ENCODE results near the gene PLAAT5.
"Not testable (repeated sequence)": the region's sequence is repeated elsewhere in the genome, so short reads cannot be mapped to it uniquely, and the experiment has no call there.

PLAAT5 gene, protein sequence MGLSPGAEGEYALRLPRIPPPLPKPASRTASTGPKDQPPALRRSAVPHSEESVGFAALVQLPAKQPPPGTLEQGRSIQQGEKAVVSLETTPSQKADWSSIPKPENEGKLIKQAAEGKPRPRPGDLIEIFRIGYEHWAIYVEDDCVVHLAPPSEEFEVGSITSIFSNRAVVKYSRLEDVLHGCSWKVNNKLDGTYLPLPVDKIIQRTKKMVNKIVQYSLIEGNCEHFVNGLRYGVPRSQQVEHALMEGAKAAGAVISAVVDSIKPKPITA

DNA sequence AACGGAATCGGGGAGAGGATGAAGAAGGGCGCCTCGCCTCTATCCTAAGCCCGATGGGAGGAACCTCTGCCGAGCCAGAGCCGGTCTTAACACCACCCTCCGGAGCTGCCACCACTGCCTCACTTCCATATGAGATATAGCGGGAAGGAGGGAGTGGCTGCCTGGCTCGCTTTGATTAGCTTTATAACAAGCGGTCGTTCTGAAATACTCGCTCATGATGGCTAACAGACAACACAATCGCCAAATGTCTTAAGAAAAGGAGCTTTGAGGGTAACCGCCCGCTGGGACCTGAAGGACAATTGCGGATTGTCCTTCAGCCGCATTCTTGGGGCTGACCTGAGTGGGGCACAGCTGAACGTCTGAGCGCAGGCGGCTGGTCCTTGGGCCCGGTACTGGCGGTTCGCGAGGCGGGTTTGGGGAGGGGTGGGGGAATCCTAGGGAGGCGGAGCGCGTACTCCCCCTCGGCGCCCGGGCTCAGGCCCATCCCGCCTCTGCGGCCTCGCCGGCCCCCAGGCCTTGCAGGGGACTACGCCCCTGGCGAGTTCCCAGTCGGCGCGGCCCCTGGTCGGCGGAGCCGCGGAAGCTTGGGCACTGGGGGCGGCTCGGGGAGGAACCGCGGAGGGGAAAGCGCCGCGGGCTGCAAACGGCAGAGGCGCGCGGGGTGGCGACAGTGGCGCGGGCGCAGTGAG is at the start of gene PLAAT5:
Gene PLAAT5 (minus strand): TSS at position 617 of the 689 bp plus-strand sequence. CDS start 133 bp downstream, at position 484.
- no peak for DNase-seq

- peak; percentile 77 for DNase-seq
Observed at GRCh38 chr11:63537293-63538101, 46.5 kb upstream of the PLAAT5 start.

- no peak for DNase-seq
Observed at GRCh38 chr11:63536669-63537292, 45.8 kb upstream of the PLAAT5 start, which contains the start of gene PLAAT4. TSS of gene PLAAT4 (plus strand) at chr11:63536808. CDS start at chr11:63536869, 61 bp downstream.

- DNase-seq, result no peak
Observed at GRCh38 chr11:63535734-63536133, 44.8 kb upstream of the PLAAT5 start.

- no peak for DNase-seq
Observed at GRCh38 chr11:63534895-63535461, 44.0 kb upstream of the PLAAT5 start.

DNA sequence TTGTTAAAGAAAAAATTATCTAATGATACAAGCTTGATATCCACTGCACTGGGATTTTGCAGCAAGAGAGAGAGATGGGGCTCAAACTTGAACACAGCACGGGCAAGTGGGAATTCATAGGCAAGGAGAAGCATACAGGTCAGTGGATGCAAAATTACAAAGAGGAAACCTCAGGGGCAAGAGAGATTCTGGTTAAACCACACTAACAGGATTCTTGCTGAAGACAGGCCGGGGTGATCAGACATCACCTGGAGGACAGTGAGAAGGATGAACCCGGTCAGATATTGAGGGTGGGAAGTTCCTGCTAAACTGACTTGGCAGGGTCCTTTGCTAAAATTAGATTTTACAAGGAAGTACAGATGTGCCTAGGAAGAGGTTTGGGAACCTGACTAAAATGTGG is 43.1 kb upstream of the PLAAT5 start:
- no peak for DNase-seq

- no peak for DNase-seq
Observed at GRCh38 chr11:63532799-63533475, 42.0 kb upstream of the PLAAT5 start.

DNA sequence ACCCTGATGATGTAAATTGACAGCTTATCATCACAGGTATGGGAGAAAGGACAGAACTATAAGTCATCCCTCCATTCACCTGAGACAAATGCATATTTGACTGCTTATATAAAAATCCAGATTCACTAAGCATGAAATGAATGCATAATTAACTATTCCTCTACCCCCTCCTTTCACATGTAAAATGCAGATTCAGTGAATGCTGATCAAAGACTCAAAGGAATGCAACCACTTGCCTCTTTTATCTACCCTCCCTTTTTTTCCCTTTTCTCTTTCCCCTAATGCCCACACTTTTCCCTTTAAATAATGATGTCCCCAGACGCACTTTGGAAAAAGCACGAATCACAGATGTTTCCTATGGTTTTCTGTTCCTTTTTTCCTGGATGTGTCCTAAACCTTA is 41.1 kb upstream of the PLAAT5 start:
- no peak for DNase-seq

DNA sequence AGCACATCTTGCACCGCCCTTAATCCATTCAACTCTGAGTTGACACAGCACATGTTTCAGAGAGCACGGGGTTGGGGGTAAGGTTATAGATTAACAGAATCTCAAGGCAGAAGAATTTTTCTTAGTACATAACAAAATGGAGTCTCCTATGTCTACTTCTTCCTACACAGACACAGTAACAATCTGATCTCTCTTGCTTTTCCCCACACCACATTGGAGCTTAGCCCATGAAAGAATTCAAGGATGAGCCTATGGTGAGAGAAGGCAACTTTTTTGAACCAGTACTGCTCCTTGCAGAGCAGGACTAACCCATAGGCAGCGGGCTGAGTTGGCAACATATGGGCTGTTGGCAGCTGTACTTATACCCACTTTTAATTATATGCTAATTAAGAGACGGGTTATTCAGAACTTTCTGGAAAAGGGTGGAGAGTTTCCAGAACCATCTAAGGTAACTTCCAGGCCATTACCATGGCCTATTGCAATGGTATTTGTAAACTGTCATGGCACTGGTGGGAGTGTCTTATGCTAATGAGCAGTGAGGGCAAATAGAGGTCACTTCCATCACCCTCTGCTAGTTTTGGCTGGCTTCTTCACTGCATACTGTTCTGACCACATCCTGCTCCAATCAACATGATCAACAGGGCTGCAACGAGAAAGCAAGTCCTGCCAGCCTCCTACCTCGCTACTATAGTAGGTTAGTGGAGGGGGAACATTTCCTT is 40.3 kb upstream of the PLAAT5 start:
- DNase-seq, result not testable (repeated sequence)

GRCh38 chr11:63530021-63530420 is 39.1 kb upstream of the PLAAT5 start:
- DNase-seq, result no peak

DNA sequence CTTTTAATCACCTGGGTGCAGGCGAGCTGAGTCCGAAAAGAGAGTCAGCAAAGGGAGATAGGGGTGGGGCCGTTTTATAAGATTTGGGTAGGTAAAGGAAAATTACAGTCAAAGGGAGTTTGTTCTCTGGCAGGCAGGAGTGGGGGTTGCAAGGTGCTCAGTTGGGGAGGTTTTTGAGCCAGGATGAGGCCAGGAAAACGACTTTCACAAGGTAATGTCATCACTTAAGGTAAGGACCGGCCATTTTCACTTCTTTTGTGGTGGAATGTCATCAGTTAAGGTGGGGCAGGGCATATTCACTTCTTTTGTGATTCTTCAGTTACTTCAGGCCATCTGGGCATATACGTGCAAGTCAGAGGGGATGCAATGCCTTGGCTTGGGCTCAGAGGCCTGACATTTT is 38.4 kb upstream of the PLAAT5 start:
- DNase-seq, result not testable (repeated sequence)

- not testable (repeated sequence) for DNase-seq
Observed at GRCh38 chr11:63528729-63529278, 37.8 kb upstream of the PLAAT5 start.

DNA sequence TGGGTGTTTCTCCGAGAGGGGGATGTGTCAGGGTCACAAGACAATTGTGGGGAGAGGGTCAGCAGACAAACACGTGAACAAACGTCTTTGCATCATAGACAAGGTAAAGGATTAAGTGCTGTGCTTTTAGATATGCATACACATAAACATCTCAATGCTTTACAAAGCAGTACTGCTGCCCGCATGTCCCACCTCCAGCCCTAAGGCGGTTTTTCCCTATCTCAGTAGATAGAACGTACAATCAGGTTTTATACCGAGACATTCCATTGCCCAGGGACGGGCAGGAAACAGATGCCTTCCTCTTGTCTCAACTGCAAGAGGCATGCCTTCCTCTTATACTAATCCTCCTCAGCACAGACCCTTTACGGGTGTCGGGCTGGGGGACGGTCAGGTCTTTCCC is 37.2 kb upstream of the PLAAT5 start:
- not testable (repeated sequence) for DNase-seq

DNA sequence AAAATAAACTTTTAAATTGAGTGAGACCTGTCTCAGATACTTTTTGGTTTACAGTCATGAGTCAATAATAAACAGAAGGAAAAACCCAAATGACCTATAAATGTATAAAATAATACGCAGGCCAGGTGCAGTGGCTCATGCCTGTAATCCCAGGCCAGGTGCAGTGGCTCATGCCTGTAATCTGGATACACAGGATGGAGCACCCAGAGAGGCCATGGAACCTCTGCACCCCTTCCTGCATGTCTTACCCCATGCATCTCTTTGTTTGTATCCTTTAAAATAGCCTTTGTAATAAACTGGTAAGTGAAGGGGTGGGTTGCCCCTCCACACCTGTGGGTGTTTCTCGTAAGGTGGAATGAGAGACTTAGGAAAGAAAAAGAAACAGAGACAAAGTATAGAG is 36.7 kb upstream of the PLAAT5 start:
- DNase-seq, result no peak

- DNase-seq, result no peak
Observed at GRCh38 chr11:63523151-63523550, 32.2 kb upstream of the PLAAT5 start.

DNA sequence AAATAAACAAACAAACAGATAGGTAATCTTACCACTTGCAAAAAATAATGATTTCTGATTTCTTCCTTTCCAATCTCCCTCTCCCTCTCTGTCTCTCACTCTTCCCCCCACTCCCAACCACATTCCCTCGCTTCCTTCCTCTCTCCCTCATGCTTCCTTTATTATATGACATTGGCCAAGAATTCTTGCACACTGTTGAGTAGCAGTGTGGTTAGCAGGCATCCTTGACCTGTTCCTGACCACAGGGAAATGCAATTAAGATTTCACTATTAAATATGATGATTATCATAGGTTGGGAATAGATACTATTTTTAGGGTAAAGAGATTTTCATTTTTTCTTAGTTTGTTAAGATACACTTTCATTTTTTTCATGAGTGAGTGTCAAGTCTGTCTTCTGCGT is 30.9 kb upstream of the PLAAT5 start:
- no peak for DNase-seq

DNA sequence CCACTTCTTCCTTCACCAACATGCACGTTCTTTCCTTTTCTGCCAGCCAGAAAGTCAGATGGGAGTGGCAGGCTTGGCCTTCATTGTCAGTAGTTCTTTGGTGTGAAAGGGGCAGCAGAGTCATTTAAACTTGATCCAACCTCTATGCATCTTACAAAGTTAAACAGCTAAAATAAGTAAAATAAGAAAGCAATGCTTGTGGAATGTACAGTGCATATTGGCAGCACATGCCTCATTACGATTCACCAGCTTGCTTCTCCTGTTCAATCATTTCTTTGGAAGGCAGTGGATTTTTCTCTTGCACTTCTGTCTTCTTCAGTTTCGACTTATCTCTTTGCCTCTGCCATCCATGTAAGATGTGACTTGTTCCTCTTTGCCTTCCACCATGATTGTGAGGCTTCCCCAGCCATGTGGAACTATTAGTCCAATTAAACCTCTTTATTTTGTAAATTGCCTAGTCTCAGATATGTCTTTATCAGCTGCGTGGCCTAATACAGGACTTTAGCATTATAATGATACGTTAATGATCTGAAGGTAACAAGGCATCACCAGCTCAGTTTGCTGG is 29.7 kb upstream of the PLAAT5 start:
- DNase-seq, result no peak

DNA sequence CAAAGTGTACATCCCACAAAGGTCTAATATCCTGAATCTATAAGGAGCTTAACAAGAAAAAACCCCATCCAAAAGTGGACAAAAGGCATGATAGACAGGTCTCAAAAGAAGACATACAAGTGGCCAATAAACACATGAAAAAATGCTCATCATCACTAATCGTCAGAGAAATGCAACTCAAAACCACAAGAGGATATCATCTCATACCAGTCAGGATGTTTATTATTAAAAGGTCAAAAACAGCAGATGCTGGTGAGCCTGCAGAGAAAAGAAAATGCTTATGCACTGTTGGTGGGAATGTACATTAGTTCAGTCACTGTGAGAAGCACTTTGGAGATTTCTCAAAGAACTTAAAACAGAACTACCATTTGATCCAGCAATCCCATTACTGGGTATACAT is 27.6 kb upstream of the PLAAT5 start:
- DNase-seq, result no peak

GRCh38 chr11:63517156-63517555 is 26.2 kb upstream of the PLAAT5 start:
- DNase-seq, result no peak

DNA sequence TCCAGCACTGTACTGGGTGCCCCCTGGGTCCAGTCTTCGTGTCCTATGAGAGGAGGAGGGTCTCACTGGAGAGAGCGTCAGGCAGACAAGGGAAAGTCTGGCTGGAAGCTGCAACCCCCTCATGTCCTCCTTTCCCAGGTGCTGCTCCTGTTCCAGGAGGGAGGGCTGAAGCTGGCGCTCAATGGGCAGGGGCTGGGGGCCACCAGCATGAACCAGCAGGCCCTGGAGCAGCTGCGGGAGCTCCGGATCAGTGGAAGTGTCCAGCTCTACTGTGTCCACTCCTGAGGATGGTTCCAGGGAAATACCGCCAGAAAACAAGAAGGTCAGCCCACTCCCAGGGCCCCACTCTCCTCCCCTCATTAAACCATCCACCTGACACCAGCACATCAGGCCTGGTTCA is 25.1 kb upstream of the PLAAT5 start:
- DNase-seq, result no peak

DNA sequence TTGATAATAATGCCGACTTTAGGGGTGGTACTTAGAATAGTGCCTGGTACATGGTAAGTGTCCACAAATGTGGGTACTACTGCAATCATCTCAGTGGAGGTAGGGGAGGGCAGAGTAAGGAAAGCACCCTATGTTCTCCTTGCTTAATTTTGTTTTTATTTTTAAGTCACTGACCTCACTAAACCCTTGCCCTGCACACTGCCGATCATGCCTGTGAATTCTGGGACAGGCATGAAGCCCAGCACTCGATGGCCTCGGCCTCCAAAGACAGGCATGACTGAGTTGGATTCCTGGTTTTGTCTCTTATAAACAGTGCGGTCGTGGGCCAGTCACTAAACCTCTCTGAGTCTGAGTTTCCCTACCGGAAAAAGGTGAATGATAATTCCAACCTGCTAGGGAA is 21.8 kb upstream of the PLAAT5 start:
- DNase-seq, result no peak

All from NCI-H446 treated with DMSO at 0.1 percent for 48 hours (cell line).